CD4-positive, alpha-beta T cell treated with Interferon alpha-2 for 1 hour (primary cell): ENCODE data around the gene MED28.
A peak's percentile ranks its signal among the peaks of the same experiment; 100 is the strongest.
"Not testable (repeated sequence)": the region's sequence is repeated elsewhere in the genome, so short reads cannot be mapped to it uniquely, and the experiment has no call there.

ENCODE experiments used
- DNase-seq, 2 donors: peaks; one replicate each; pipeline ENCODE4 v3.0.0-alpha.2; 2020 to 2022

MED28 gene

GRCh38 chr4:17614416-17615299, at the start of gene MED28:
Gene MED28, plus strand, starts transcription at chr4:17614641. Its CDS starts 14 bp downstream, at chr4:17614655.
- DNase-seq = peak; percentile 96

- no peak for DNase-seq
These were observed 48.6 kb upstream of the MED28 start for GRCh38 chr4:17565846-17566245.

GRCh38 chr4:17567271-17567670, 47.2 kb upstream of the MED28 start:
- no peak for DNase-seq

GRCh38 chr4:17574206-17574605, 40.2 kb upstream of the MED28 start:
- DNase-seq = no peak

GRCh38 chr4:17575177-17575576, 39.3 kb upstream of the MED28 start:
- not testable (repeated sequence) for DNase-seq

GRCh38 chr4:17576932-17577664, 37.3 kb upstream of the MED28 start, which contains the start of gene LAP3:
Gene LAP3, plus strand, starts transcription at chr4:17577198. Its CDS starts 268 bp downstream, at chr4:17577466.
- peak; percentile 98 to 99 for DNase-seq

GRCh38 chr4:17577665-17578481, 36.6 kb upstream of the MED28 start:
- peak in 1 of 2 donors; percentile 15 for DNase-seq

GRCh38 chr4:17578482-17578891, 36.0 kb upstream of the MED28 start:
- DNase-seq = peak; percentile 25 to 64

- no peak for DNase-seq
These were observed 33.5 kb upstream of the MED28 start for GRCh38 chr4:17580969-17581368.

- no peak for DNase-seq
These were observed 31.2 kb upstream of the MED28 start for GRCh38 chr4:17583276-17583675.

GRCh38 chr4:17583941-17584340, 30.5 kb upstream of the MED28 start:
- no peak for DNase-seq

GRCh38 chr4:17584521-17585213, 29.8 kb upstream of the MED28 start:
- DNase-seq = no peak

GRCh38 chr4:17587094-17587822, 27.2 kb upstream of the MED28 start:
- no peak for DNase-seq

- no peak for DNase-seq
These were observed 25.1 kb upstream of the MED28 start for GRCh38 chr4:17589355-17589754.

- DNase-seq = peak in 1 of 2 donors; percentile 35
These were observed 18.9 kb upstream of the MED28 start for GRCh38 chr4:17595471-17596005.

GRCh38 chr4:17597517-17597916, 16.9 kb upstream of the MED28 start:
- no peak for DNase-seq

- no peak for DNase-seq
These were observed 14.6 kb upstream of the MED28 start for GRCh38 chr4:17599826-17600225.

- DNase-seq = no peak
These were observed 9.2 kb upstream of the MED28 start for GRCh38 chr4:17605236-17605635.

GRCh38 chr4:17613761-17614415, 553 bp upstream of the MED28 start:
- DNase-seq = peak in 1 of 2 donors; percentile 15

GRCh38 chr4:17616283-17616682, 1.8 kb downstream of the MED28 start:
- no peak for DNase-seq

GRCh38 chr4:17618926-17619325, 4.5 kb downstream of the MED28 start:
- DNase-seq = no peak
